Measurements from ENCODE around the gene EFNA5.

The EFNA5 gene

DNA sequence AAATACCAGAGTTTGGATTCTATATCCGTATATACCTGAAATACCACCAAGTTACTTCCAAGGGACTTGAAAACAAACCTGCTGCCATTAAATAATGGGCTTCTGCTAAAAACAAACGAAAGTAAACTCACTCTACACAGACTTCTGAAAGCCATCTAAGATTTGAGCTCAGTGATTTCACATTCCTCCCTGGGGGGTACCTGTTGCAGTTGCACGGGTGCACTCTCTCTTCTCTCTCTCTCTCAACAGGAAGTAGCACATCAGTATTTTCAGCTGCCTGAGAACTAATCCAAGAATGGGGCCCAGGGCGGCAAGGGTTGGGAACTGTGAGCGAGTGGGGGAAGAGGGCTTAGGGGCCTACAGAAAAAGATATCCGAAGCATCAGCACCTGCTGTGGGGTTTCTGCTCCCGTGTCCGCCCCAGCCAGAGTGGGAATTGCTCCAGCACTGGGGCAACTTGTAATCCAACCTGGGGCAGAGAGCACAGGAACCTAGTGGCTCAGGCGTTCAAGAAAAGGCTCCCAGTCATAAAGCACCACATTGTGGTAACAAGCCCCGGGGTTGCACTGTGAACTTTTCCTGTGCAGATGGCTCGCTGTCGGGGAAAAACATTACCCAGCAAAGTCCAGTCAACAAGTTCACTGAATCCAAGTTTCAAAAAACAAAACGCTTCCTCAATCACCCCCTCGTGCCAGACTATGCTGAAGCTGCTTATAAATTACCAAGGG, 99.8 kb downstream of the EFNA5 start:
- no peak for DNase-seq (ENCODE audit: low spot score)

GRCh38 chr5:107570181-107570580, 100.6 kb downstream of the EFNA5 start:
- no peak for DNase-seq (ENCODE audit: low spot score)

- no peak for DNase-seq (ENCODE audit: low spot score)
Measured at GRCh38 chr5:107567901-107568671, 102.7 kb downstream of the EFNA5 start.

DNA sequence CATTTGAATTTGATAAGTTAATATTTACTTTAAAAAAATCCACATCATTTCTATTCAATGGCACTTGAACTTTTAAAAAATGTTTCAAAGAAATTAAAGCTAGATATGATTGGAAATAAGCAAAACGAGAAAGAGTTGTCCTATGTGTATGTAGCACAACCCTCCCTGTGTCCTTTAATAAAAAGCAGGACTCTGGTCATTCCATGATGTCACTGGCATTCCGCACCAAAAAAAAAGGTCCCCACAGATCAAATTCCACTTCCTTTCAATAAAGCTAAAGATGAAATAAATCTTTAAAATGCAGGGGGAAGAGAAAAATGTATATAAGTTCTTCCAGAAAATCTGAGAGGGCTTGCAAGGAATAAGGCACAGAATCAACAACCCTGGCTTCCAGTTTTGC, 103.8 kb downstream of the EFNA5 start:
- DNase-seq (ENCODE audit: low spot score) = no peak

GRCh38 chr5:107565791-107566767, 104.7 kb downstream of the EFNA5 start:
- DNase-seq (ENCODE audit: low spot score) = no peak

- no peak for DNase-seq (ENCODE audit: low spot score)
Measured at GRCh38 chr5:107564931-107565372, 105.8 kb downstream of the EFNA5 start.

DNA sequence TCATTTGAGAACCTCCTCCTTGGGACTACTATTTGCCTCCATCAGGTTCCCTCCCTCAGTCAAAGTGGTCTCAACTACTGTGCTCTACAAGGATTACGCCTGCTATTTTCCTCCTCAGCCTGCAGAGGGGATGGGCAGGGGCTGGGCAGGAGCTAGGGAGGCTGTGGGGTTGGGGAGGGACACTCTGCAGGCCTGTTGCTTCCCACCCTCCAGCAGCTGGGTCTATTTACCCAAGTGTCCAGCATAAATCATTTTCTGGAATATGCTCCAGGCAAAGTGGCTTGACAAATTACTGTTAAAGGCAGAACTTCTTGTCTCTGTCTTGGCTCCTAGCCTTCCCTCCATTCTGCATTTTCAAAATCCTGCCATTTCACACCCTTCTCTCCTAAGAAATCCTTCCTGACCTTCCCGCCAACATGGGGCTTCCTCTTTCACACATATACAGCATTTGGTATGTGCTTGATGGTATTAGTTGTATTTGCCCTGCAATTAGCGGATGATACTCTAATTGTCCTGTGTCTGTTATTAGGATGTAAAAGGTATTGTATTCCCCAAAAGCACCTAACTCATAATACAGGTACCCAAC, 106.7 kb downstream of the EFNA5 start:
- no peak for DNase-seq (ENCODE audit: low spot score)

GRCh38 chr5:107560377-107560776, 110.4 kb downstream of the EFNA5 start:
- DNase-seq (ENCODE audit: low spot score) = no peak

DNA sequence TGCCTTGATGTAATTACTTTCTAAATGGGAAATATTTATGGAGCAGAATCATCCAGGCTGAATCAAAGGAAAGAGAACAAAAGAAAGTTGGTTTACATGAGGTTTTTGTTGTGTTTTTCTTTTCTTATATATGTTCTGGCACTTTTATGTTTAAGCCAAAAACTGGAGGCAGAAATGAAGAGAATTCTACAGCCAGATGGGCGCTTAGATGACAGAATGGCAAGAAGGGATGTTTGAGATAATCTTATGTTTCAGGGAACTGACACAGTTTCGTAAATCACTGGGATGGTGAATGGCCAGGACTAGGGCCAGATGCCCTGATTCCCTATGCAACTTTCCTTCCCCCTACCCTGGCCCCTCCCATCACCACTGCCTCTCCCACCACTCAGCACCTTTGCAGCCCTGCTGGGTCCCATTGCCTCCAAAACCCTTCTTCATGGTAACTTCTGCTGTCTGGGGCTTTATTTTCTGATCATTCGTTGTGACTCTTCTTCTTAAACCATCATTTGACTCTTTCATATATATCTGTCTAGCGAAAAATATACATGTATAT, 111.8 kb downstream of the EFNA5 start:
- no peak for DNase-seq (ENCODE audit: low spot score)

DNA sequence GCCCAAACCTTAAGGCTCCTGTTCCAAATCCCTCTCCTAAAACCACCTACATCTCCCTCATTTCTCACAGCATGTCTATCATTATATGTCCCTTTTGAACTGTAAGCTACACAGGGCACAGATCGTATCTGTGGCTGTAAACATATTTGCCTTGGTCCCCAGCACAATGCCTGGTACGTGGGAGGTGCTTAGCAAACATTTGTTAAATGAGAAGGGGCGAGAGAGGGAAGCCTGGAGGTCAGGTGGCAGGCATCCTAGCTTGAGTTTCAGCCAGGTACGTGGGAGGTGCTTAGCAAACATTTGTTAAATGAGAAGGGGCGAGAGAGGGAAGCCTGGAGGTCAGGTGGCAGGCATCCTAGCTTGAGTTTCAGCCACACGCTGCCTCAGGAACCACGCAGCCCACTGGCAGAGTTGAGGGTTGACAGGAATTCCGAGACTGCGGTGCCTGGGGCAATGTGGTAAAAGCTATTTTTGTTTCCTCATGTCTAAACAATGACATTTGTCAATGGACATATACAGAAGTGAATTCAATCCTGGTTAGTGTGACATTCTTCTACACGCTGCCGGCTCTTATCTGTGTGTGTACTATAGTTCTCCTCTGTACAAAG, 113.6 kb downstream of the EFNA5 start:
- peak; percentile 22 for DNase-seq (ENCODE audit: low spot score)

DNA sequence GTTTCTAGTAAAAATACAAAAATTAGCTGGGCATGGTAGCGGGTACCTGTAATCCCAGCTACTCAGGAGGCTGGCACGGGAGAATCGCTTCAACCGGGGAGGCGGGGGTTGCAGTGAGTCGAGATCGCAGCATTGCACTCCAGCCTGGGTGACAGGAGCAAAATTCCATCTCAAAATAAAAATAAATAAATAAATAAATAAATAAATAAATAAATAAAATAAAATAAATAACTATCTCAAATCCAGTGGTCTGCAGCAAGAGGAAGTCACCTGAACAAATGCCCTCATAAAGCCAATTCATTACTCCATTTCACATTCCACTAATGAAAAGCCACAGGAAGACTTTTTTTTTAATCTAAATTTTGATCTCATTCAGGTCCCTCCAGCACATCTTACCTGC, 114.2 kb downstream of the EFNA5 start:
- DNase-seq (ENCODE audit: low spot score) = no peak

DNA sequence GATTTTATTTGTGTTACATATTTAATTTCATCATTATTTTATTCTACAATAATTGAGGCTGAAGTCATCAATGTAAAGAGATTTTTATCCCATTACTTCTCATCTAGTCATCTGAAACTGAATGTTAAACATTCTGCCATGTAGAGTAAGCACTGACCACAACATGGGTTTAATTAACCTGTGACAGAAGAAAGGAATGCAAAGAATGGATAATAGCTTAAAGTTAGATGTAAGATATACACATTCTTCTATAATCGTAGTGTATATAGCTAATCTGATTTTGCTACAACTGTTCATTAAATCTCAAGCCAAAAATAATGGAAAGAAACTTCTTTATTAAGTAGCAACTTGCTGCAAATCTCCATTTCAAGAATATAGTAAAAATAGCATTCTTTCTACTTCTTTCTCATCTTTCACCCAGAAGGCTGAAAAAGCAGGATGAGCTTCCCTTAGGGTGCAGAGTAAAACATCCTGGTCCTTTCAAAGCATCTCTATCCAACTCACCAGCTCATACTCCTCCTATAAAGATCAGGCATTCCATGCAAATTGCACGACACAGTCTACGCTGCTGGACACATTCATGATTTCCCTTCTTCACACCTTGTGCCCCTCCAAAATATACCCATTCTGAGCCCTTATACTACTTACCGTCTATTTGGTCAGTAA, 115.2 kb downstream of the EFNA5 start:
- DNase-seq (ENCODE audit: low spot score) = no peak

GRCh38 chr5:107554776-107555424, 115.8 kb downstream of the EFNA5 start:
- DNase-seq (ENCODE audit: low spot score) = no peak

- peak; percentile 24 for DNase-seq (ENCODE audit: low spot score)
Measured at GRCh38 chr5:107553117-107553555, 117.6 kb downstream of the EFNA5 start.

GRCh38 chr5:107551088-107551487, 119.6 kb downstream of the EFNA5 start:
- DNase-seq (ENCODE audit: low spot score) = no peak

DNA sequence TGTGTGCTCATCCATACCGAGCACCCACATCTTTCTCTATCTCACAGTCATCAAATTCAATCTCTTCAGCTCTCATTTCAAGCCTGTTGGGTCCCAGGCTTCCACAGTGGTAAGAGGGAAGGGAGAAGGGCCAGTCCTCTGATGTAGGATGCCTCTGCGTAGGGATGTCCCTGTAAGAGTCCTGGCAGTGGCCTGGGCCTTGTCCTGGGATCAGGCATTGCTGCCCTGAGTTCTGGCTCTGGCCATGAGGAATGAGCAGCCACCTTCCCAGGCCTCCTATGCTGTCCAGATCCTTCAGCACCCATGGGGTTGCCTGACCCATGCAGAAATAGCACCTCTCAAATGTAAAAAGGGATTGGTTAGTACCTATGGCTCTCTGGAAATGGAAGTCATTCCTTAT, 121.2 kb downstream of the EFNA5 start:
- no peak for DNase-seq (ENCODE audit: low spot score)

- DNase-seq (ENCODE audit: low spot score) = no peak
Measured at GRCh38 chr5:107548477-107548876, 122.3 kb downstream of the EFNA5 start.

DNA sequence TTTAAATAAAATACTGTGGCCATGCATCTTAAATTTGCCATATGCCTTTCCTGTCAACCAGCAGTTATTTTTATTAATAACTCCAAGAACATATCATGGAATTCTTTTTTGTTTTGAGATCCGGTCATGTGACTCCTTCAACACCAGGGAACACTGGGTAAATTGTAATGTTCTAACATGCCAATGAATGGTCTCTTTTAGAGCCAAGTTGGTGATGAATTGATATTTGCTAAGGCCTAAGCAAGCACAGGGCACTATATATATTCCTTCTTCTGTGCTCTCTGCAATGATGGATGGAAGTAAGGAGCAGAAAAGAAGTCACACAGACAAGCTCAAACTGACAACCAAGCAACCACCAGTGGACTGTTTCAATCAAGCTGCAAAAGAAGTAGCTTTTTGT, 124.0 kb downstream of the EFNA5 start:
- DNase-seq (ENCODE audit: low spot score) = no peak

DNA sequence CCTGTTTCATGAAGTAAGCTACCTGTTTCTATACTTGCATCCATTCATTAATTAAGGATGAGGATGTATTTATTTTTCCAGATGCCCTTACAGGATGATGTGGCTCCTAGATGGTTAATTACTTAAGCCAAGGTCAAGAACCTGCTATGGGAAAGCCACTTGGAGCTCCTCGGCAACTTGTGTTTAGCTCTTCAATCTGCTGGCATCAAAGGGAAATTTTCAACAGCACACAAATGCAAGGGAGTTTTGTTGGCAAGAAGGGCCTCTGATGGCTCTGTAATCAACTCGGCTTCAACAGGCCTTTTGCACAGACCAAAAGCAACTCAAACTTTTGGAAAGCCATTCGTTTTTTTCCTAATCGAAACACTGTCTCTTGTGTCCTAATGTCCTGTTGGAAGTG, 125.3 kb downstream of the EFNA5 start:
- no peak for DNase-seq (ENCODE audit: low spot score)

DNA sequence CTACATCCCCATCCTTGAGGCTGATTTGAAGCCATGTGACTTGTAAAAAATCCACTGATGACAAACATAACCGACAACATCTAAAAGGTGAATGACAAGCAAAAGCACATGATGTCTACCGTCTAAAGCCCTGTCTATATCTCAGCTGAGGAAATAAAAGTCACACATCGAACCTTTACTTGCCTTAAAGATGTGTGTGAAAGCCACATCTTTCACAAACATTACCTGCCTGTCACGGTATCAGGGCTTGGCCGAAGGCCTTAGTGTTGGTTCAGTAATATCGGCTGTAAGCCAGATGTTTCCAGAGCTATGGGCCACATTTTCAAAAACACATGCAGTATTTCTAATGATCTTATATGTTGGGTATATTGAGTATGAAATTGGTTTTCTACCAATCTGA, 125.8 kb downstream of the EFNA5 start:
- DNase-seq (ENCODE audit: low spot score) = no peak
